ENCODE data around the gene ASPRV1. TPM values are rescaled to one million over a fixed set of nuclear protein-coding genes. Genes with fewer than 3 reads are reported as not detected.
"Not testable (repeated sequence)": the region's sequence is repeated elsewhere in the genome, so short reads cannot be mapped to it uniquely, and the experiment has no call there.

The ASPRV1 gene
- total and polyA plus RNA-seq, 5 donors from 2014 or later: 0.62 to 1.7 (median 1.1) TPM

DNA sequence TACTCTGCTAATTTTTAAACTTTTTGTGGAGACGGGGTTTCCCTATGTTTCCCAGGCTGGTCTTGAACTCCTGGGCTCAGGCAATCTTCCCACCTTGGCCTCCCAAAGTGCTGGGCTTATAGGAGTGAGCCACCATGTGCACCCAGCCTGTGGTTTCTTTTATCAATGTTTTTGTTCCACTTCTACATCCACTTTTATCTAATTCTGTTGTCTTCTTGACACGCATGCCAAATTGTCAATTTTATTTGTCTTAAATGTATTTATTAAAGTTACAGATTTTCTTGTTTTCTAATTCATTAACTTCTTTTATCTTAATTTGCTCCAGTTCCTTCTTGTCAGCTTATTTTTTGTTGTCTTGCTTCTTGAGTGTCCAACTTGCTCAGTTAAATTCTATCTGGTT lies 43.8 kb upstream of the ASPRV1 start:
- no peak for ATAC-seq (ENCODE audit: low read depth in 2 of 2)
- Histone ChIP-seq H3K27me3 (ENCODE audit: control insufficient read depth, insufficient read depth, low read length) (no peaks in the 10 kb centered on the region), H3K36me3 (ENCODE audit: control insufficient read depth, insufficient read depth, low read length) (no peaks in the 10 kb centered on the region), H3K27ac (ENCODE audit: insufficient read depth, low read length, poor library complexity, severe bottlenecking) (no peak overlapping the region), H3K4me3 (ENCODE audit: low read depth, low read length) (no peak overlapping the region), H3K9me3 (ENCODE audit: control insufficient read depth in 2 of 2, low read length in 2 of 2) (no peaks in the 10 kb centered on the region), H3K4me1 (ENCODE audit: control insufficient read depth, insufficient read depth, low read length, poor library complexity, severe bottlenecking) (no peaks in the 10 kb centered on the region)
- no peak for DNase-seq
- Mint-ChIP-seq H3K4me3 (no peak overlapping the region), H3K27me3 (no peaks in the 10 kb centered on the region), H3K27ac (peak overlapping the region in 2 of 3 donors; percentile 19 to 46), H3K9me3 (no peaks in the 10 kb centered on the region), H3K4me1 (peaks cover 0 to 8% (median under 1%) of the 10 kb centered on the region in 4 donors), H3K36me3 (peaks cover 20% of the 10 kb centered on the region)

DNA sequence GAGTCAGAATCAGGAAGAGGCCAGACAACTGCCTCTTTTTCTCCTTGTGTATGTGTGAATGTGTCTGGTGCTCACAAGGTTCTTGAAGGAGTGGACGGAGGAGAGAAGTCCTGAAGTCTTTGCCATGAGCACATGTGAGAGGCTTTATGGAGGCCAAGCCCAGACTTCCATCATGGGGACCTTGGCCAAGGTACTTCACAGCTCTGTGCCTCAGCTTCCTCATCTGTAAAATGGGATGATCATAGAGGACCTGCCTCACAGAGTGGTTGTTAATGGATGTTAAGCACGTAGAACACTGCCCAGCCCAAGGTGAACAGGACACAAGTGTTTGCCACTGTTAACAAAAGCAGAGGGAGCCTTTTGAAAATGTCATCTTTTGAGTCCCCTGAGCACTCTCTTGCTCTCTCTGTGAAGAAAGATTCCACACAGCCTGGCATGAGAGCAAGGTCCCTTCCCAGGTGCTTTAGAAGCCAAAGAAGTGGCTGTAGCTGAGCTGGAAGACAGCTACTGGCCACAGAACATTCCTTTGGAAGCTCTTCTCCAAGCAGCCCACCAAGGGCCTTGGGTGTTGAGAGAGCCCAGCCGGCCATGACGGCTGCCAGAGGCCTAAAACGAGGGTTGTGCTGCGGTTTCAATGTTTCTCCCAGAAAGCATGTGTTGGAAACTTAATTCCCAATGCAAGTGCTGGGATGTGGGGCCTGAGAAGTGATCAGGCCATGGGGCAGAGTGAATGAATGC lies 41.8 kb upstream of the ASPRV1 start:
- H3K4me1 ChIP-seq (ENCODE audit: control insufficient read depth, insufficient read depth, low read length, poor library complexity, severe bottlenecking): no peaks in the 10 kb centered on the region
- DNase-seq (no peak), ATAC-seq (ENCODE audit: low read depth in 2 of 2) (no peak)
- H3K27me3 ChIP-seq (ENCODE audit: control insufficient read depth, insufficient read depth, low read length): no peaks in the 10 kb centered on the region
- Mint-ChIP-seq H3K36me3 (peaks cover 11% of the 10 kb centered on the region), H3K4me3 (no peak overlapping the region), H3K27me3 (no peaks in the 10 kb centered on the region), H3K27ac (peak overlapping the region in 2 of 3 donors; percentile 38 to 63), H3K9me3 (no peaks in the 10 kb centered on the region), H3K4me1 (peaks cover 0 to 10% (median 0%) of the 10 kb centered on the region in 4 donors)
- H3K36me3 ChIP-seq (ENCODE audit: control insufficient read depth, insufficient read depth, low read length): no peaks in the 10 kb centered on the region
- H3K9me3 ChIP-seq (ENCODE audit: control insufficient read depth in 2 of 2, low read length in 2 of 2): no peaks in the 10 kb centered on the region
- no peak overlapping the region for H3K4me3 ChIP-seq (ENCODE audit: low read depth, low read length)
- H3K27ac ChIP-seq (ENCODE audit: insufficient read depth, low read length, poor library complexity, severe bottlenecking): no peak overlapping the region

DNA sequence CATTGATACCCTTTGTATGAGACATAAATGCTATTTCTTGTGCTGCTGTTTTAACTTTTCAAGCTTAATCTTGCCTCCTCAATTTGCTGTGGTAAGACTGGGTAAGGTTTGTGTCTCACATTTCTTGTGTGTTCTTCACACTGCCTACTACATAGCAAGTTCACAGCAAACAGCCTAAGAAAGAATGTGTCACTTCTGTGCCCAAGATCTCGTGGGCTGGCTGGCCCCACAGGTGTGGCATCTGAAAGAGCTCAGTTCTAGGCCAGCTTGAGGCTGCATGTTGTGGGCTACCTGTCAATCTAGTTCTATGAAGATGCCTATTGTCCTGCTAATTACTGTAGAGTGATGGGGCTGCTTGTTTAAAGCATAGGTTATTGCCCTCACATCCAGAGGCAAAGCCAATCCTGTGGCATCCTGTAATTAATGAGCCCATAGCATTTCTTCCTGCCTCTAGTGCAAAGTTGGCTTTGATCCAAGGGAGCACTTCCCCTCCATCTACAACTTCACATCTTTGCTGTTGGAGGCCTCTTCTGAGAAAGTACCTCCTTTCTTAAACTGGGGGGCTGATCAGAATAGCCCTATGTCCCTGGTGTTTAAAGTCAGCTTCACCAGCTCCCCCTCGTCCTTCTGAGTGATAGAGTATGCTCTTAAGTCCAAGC lies 40.9 kb upstream of the ASPRV1 start:
- H3K36me3 Mint-ChIP-seq: peaks cover 15% of the 10 kb centered on the region
- Histone ChIP-seq H3K4me1 (ENCODE audit: control insufficient read depth, insufficient read depth, low read length, poor library complexity, severe bottlenecking) (no peaks in the 10 kb centered on the region), H3K36me3 (ENCODE audit: control insufficient read depth, insufficient read depth, low read length) (no peaks in the 10 kb centered on the region), H3K9me3 (ENCODE audit: control insufficient read depth in 2 of 2, low read length in 2 of 2) (no peaks in the 10 kb centered on the region), H3K4me3 (ENCODE audit: low read depth, low read length) (no peak overlapping the region), H3K27ac (ENCODE audit: insufficient read depth, low read length, poor library complexity, severe bottlenecking) (no peak overlapping the region), H3K27me3 (ENCODE audit: control insufficient read depth, insufficient read depth, low read length) (no peaks in the 10 kb centered on the region)
- H3K27ac Mint-ChIP-seq: peak overlapping the region in 2 of 3 donors; percentile 38 to 63
- ATAC-seq (ENCODE audit: low read depth in 2 of 2) (peak in 1 of 2 donors; percentile 25), DNase-seq (peak in 1 of 3 donors; percentile 5)
- no peaks in the 10 kb centered on the region for H3K27me3 Mint-ChIP-seq
- no peak overlapping the region for H3K4me3 Mint-ChIP-seq
- peaks cover 0 to 10% (median 0%) of the 10 kb centered on the region in 4 donors for H3K4me1 Mint-ChIP-seq
- no peaks in the 10 kb centered on the region for H3K9me3 Mint-ChIP-seq

DNA sequence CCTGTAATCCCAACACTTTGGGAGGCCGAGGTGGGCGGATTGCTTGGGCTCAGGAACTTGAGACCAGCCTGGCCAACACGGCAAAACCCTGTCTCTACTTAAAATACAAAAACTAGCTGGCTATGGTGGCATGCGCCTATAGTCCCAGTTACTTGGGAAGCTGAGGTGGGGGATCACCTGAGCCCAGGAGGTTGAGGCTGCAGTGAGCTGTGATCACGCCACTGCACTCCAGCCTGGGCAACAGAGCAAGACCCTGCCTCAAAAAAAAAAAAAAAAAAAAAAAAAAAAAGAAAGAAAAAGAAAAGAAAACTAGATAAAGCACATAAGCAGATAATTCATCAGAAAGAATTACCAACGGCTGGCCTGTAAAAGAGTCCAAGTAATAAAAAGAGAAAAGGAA lies 39.1 kb upstream of the ASPRV1 start:
- not testable (repeated sequence) for H3K36me3 ChIP-seq (ENCODE audit: control insufficient read depth, insufficient read depth, low read length); ATAC-seq (ENCODE audit: low read depth in 2 of 2); H3K4me1 ChIP-seq (ENCODE audit: control insufficient read depth, insufficient read depth, low read length, poor library complexity, severe bottlenecking); H3K27me3 ChIP-seq (ENCODE audit: control insufficient read depth, insufficient read depth, low read length); H3K9me3 ChIP-seq (ENCODE audit: control insufficient read depth in 2 of 2, low read length in 2 of 2); H3K27me3 Mint-ChIP-seq; H3K27ac Mint-ChIP-seq; H3K9me3 Mint-ChIP-seq; H3K27ac ChIP-seq (ENCODE audit: insufficient read depth, low read length, poor library complexity, severe bottlenecking); H3K4me3 Mint-ChIP-seq; DNase-seq; H3K4me3 ChIP-seq (ENCODE audit: low read depth, low read length)
- Mint-ChIP-seq H3K36me3 (peaks cover 18% of the 10 kb centered on the region), H3K4me1 (peaks cover 0 to 10% (median 1%) of the 10 kb centered on the region in 4 donors)

DNA sequence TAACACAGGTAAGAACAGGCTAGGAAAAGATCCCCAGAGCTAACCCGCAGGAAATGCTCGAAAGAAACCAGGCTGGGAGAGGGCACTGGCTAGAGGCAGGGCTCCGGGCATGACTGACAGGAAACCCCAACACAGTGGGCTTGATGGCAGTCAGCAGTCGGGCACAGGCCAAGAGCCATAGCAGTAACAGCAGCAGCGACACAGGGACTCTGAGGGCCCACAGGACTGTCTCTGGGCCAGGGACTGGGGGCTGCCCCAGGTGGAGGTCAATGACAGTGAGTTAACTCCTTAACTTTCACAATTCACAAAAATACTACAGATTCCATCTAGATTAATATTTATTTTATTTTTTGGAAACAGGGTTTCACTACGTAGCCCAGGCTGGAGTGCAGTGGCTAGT lies 37.3 kb upstream of the ASPRV1 start:
- Mint-ChIP-seq H3K36me3 (peaks cover 25% of the 10 kb centered on the region), H3K27ac (no peak overlapping the region), H3K4me1 (peaks cover 0 to 10% (median 1%) of the 10 kb centered on the region in 4 donors), H3K27me3 (no peaks in the 10 kb centered on the region), H3K9me3 (no peaks in the 10 kb centered on the region), H3K4me3 (no peak overlapping the region)
- no peaks in the 10 kb centered on the region for H3K4me1 ChIP-seq (ENCODE audit: control insufficient read depth, insufficient read depth, low read length, poor library complexity, severe bottlenecking)
- no peak overlapping the region for H3K27ac ChIP-seq (ENCODE audit: insufficient read depth, low read length, poor library complexity, severe bottlenecking)
- no peak for ATAC-seq (ENCODE audit: low read depth in 2 of 2)
- no peak overlapping the region for H3K4me3 ChIP-seq (ENCODE audit: low read depth, low read length)
- DNase-seq: no peak
- no peaks in the 10 kb centered on the region for H3K9me3 ChIP-seq (ENCODE audit: control insufficient read depth in 2 of 2, low read length in 2 of 2)
- H3K27me3 ChIP-seq (ENCODE audit: control insufficient read depth, insufficient read depth, low read length): no peaks in the 10 kb centered on the region
- peaks cover 17% of the 10 kb centered on the region for H3K36me3 ChIP-seq (ENCODE audit: control insufficient read depth, insufficient read depth, low read length)

DNA sequence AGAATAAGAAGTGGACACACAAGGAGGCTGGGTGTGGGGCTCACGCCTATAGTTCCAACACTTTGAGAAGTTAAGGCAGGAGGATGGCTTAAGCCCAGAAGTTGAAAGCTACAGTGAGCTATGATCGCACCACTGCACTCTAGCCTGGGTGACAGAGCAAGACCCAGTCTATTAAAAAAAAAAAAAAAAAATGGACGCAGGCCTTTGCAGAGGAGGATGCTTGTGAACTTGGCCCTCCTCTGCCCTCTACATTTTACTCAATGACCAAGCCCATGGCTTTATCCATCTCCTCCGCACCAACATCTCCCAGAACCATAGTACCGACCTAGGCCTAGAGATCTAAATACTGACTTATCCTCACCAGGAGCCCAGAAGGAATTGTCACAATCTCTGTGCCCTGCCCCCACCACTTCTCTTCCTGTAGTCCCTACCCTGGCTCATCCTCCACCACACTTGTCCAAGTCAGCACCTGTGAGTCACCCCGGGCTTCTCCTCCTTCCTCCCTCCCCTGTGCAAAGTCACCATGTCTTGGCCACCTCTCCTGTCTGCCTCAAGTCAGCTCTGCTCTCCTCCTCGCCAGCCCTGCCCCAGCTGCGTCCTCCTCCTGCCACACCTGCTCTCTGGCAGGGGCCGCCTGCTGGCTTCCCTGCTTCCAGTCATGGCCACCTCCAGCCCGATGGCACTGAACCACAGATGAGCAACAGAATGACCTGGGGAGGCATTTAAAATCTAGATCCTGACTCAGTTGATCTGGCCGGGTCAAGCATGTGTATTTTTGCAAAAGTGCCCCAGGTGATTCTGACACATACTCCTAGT lies 35.8 kb upstream of the ASPRV1 start:
- no peak overlapping the region for H3K27ac Mint-ChIP-seq
- H3K4me3 Mint-ChIP-seq: no peak overlapping the region
- H3K27ac ChIP-seq (ENCODE audit: insufficient read depth, low read length, poor library complexity, severe bottlenecking): no peak overlapping the region
- H3K36me3 Mint-ChIP-seq: peaks cover 24% of the 10 kb centered on the region
- no peaks in the 10 kb centered on the region for H3K4me1 ChIP-seq (ENCODE audit: control insufficient read depth, insufficient read depth, low read length, poor library complexity, severe bottlenecking)
- H3K9me3 Mint-ChIP-seq: no peaks in the 10 kb centered on the region
- peaks cover 0 to 5% (median 2%) of the 10 kb centered on the region in 4 donors for H3K4me1 Mint-ChIP-seq
- ATAC-seq (ENCODE audit: low read depth in 2 of 2): peak in 1 of 2 donors; percentile 22
- no peak for DNase-seq
- H3K4me3 ChIP-seq (ENCODE audit: low read depth, low read length): no peak overlapping the region
- peaks cover 19% of the 10 kb centered on the region for H3K36me3 ChIP-seq (ENCODE audit: control insufficient read depth, insufficient read depth, low read length)
- no peaks in the 10 kb centered on the region for H3K27me3 Mint-ChIP-seq
- no peaks in the 10 kb centered on the region for H3K9me3 ChIP-seq (ENCODE audit: control insufficient read depth in 2 of 2, low read length in 2 of 2)
- no peaks in the 10 kb centered on the region for H3K27me3 ChIP-seq (ENCODE audit: control insufficient read depth, insufficient read depth, low read length)

DNA sequence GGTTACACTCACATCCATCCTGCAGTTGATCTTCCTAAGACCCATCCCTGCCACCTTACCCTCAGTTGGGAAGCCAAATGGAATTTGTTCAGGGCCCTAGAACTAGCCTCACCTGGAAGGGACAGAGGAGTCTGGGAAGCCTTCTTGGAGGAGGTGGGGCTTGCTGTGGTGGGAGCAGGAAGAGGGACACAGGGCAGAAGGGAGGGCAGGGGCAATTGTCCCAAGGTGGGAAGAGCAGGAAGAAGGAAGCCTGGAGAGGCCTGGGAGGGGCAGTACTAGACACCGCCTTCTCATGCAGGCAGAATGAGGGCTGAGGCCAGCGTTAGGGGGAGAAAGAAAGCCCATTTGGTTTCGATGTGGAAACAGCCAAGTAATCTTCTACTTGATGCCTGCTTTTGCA lies 34.1 kb upstream of the ASPRV1 start:
- H3K4me3 Mint-ChIP-seq: no peak overlapping the region
- ATAC-seq (ENCODE audit: low read depth in 2 of 2): no peak
- no peaks in the 10 kb centered on the region for H3K9me3 Mint-ChIP-seq
- H3K27ac Mint-ChIP-seq: peak overlapping the region in 1 of 3 donors; percentile 47
- no peaks in the 10 kb centered on the region for H3K27me3 Mint-ChIP-seq
- Histone ChIP-seq H3K4me3 (ENCODE audit: low read depth, low read length) (no peak overlapping the region), H3K9me3 (ENCODE audit: control insufficient read depth in 2 of 2, low read length in 2 of 2) (no peaks in the 10 kb centered on the region), H3K27me3 (ENCODE audit: control insufficient read depth, insufficient read depth, low read length) (no peaks in the 10 kb centered on the region), H3K4me1 (ENCODE audit: control insufficient read depth, insufficient read depth, low read length, poor library complexity, severe bottlenecking) (no peaks in the 10 kb centered on the region), H3K36me3 (ENCODE audit: control insufficient read depth, insufficient read depth, low read length) (peaks cover 19% of the 10 kb centered on the region), H3K27ac (ENCODE audit: insufficient read depth, low read length, poor library complexity, severe bottlenecking) (no peak overlapping the region)
- DNase-seq: no peak
- peaks cover 0 to 5% (median 1%) of the 10 kb centered on the region in 4 donors for H3K4me1 Mint-ChIP-seq
- H3K36me3 Mint-ChIP-seq: peaks cover 28% of the 10 kb centered on the region
